ENCODE data around the gene DLGAP1. TPM values are rescaled to one million over a fixed set of nuclear protein-coding genes. Genes with fewer than 3 reads are reported as not detected.

The DLGAP1 gene
- total and polyA plus RNA-seq, 5 donors: 0.11 to 0.31 (median 0.20) TPM; not detected in 1

GRCh38 chr18:3468066-3468705, 986.9 kb downstream of the DLGAP1 start:
- DNase-seq (no peak), ATAC-seq (no peak)
- no peak overlapping the region for H3K27ac ChIP-seq (ENCODE audit: low read length)
- H3K27me3 ChIP-seq (ENCODE audit: control insufficient read depth, insufficient read depth): no peaks in the 10 kb centered on the region
- H3K4me1 ChIP-seq (ENCODE audit: control insufficient read depth, insufficient read depth, low read length): peaks cover 1% of the 10 kb centered on the region
- 97% methylated on average over 9 of the region's 9 CpGs for WGBS
- H3K4me3 ChIP-seq (ENCODE audit: low read length): no peak overlapping the region
- H3K9me3 ChIP-seq (ENCODE audit: control insufficient read depth, low read length): no peaks in the 10 kb centered on the region
- intact Hi-C loops (cut with DNase I): no loop called here

DNA sequence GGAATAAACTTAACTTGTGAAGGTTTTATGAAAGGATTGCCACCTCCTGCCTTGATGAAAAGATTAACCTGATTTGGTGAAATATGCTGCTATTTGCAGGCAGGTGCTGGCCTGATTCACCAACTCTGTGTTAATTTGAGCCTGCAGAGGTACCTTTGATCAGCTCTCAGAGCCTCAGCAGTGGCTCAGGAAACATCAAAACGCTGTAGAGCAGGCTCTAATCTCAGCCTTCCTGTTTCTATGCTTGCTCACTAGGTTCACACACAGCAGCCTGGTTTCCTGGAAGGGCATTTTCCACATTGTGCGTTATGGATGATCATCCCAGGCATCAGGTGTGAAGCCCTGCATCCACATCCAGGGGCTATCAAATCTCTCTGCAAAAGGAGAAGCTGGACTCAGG, 988.2 kb downstream of the DLGAP1 start:
- DNase-seq (no peak), ATAC-seq (no peak)
- Histone ChIP-seq H3K9me3 (ENCODE audit: control insufficient read depth, low read length) (no peaks in the 10 kb centered on the region), H3K4me3 (ENCODE audit: low read length) (no peak overlapping the region), H3K27me3 (ENCODE audit: control insufficient read depth, insufficient read depth) (no peaks in the 10 kb centered on the region), H3K4me1 (ENCODE audit: control insufficient read depth, insufficient read depth, low read length) (peaks cover 1% of the 10 kb centered on the region), H3K27ac (ENCODE audit: low read length) (no peak overlapping the region)
- WGBS: 31% methylated on average over 2 of the region's 2 CpGs
- intact Hi-C loops (cut with DNase I): no loop called here

- no peak overlapping the region for H3K27ac ChIP-seq (ENCODE audit: low read length)
These were observed 989.1 kb downstream of the DLGAP1 start for GRCh38 chr18:3466045-3466444.

GRCh38 chr18:3463051-3463450, 992.1 kb downstream of the DLGAP1 start:
- no peaks in the 10 kb centered on the region for H3K27me3 ChIP-seq (ENCODE audit: control insufficient read depth, insufficient read depth)
- 64% methylated on average over 2 of the region's 2 CpGs for WGBS
- ATAC-seq (no peak), DNase-seq (no peak)
- H3K9me3 ChIP-seq (ENCODE audit: control insufficient read depth, low read length): no peaks in the 10 kb centered on the region
- peaks cover 1% of the 10 kb centered on the region for H3K4me1 ChIP-seq (ENCODE audit: control insufficient read depth, insufficient read depth, low read length)
- H3K27ac ChIP-seq (ENCODE audit: low read length): no peak overlapping the region
- intact Hi-C loops (cut with DNase I): no loop called here
- no peak overlapping the region for H3K4me3 ChIP-seq (ENCODE audit: low read length)

More at GRCh38 chr18:3466045-3466444, 989.1 kb downstream of the DLGAP1 start:
- ATAC-seq (peak in 1 of 2 donors; percentile 59), DNase-seq (no peak)
- intact Hi-C loops (cut with DNase I): no loop called here
- Histone ChIP-seq H3K4me1 (ENCODE audit: control insufficient read depth, insufficient read depth, low read length) (peaks cover 1% of the 10 kb centered on the region), H3K4me3 (ENCODE audit: low read length) (no peak overlapping the region), H3K9me3 (ENCODE audit: control insufficient read depth, low read length) (no peaks in the 10 kb centered on the region), H3K27me3 (ENCODE audit: control insufficient read depth, insufficient read depth) (no peaks in the 10 kb centered on the region)
- WGBS: 56% methylated on average over 5 of the region's 5 CpGs

DNA sequence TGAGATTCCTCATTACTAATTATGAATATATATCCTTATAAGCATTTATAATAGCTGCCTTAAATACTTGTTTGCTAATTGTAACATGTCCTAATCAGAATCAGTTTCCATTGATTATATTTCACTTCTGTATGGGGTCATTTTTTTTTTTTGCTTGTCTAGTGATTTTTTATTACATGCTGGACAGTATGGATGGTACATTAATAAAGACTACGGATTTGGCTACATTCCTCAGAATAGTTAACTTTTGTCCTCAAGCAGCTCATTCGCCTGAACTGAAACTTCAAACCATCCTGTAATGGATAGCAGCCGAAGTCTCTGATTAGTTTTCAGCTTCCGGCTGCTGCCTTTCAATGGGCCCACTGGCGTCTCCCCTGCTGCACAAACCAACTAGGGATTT, 993.4 kb downstream of the DLGAP1 start:
- WGBS: 97% methylated on average over 5 of the region's 5 CpGs
- Histone ChIP-seq H3K4me3 (ENCODE audit: low read length) (no peak overlapping the region), H3K27me3 (ENCODE audit: control insufficient read depth, insufficient read depth) (no peaks in the 10 kb centered on the region), H3K27ac (ENCODE audit: low read length) (no peak overlapping the region), H3K4me1 (ENCODE audit: control insufficient read depth, insufficient read depth, low read length) (peaks cover 4% of the 10 kb centered on the region), H3K9me3 (ENCODE audit: control insufficient read depth, low read length) (no peaks in the 10 kb centered on the region)
- DNase-seq (no peak), ATAC-seq (no peak)
- intact Hi-C loops (cut with DNase I): no loop called here

- no peaks in the 10 kb centered on the region for H3K27me3 ChIP-seq (ENCODE audit: control insufficient read depth, insufficient read depth)
- no peak overlapping the region for H3K4me3 ChIP-seq (ENCODE audit: low read length)
- no peaks in the 10 kb centered on the region for H3K9me3 ChIP-seq (ENCODE audit: control insufficient read depth, low read length)
- intact Hi-C loops (cut with DNase I): no loop called here
- H3K27ac ChIP-seq (ENCODE audit: low read length): no peak overlapping the region
- ATAC-seq (no peak), DNase-seq (no peak)
- H3K4me1 ChIP-seq (ENCODE audit: control insufficient read depth, insufficient read depth, low read length): peaks cover 4% of the 10 kb centered on the region
- whole genome bisulfite sequencing: 97% methylated on average over 4 of the region's 4 CpGs
These were observed 994.2 kb downstream of the DLGAP1 start for GRCh38 chr18:3460823-3461398.

- WGBS: 94% methylated on average over 5 of the region's 5 CpGs
- intact Hi-C loops (cut with DNase I): loop anchor here (5.0 to 10.0 kb wide), 4 partner anchors 128 to 206 kb away; no protein-coding TSS in a partner anchor
- DNase-seq (no peak), ATAC-seq (no peak)
- Histone ChIP-seq H3K27ac (ENCODE audit: low read length) (no peak overlapping the region), H3K9me3 (ENCODE audit: control insufficient read depth, low read length) (no peaks in the 10 kb centered on the region), H3K27me3 (ENCODE audit: control insufficient read depth, insufficient read depth) (no peaks in the 10 kb centered on the region), H3K4me3 (ENCODE audit: low read length) (no peak overlapping the region), H3K4me1 (ENCODE audit: control insufficient read depth, insufficient read depth, low read length) (peaks cover 3% of the 10 kb centered on the region)
These were observed 995.9 kb downstream of the DLGAP1 start for GRCh38 chr18:3458952-3459853.

DNA sequence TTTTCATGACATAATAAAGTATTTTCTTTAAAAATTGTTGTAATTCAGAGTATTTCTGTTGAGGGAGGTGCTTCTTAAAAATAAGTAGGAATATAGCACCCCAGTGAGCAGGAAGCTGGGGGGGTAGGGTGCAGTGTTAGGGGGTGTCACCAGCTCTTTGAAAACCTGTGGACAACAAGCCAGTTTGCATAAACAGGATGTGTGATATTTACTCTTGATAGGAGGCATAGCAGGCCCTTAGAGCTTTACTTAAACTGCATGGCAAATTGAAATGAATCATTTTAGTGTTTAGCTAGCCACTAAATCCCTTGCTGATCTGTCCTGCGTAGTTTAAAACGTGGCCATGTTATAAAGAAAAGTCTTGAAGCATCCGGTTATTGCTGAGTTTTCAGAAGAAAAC, 996.7 kb downstream of the DLGAP1 start:
- Histone ChIP-seq H3K27me3 (ENCODE audit: control insufficient read depth, insufficient read depth) (no peaks in the 10 kb centered on the region), H3K27ac (ENCODE audit: low read length) (no peak overlapping the region), H3K4me1 (ENCODE audit: control insufficient read depth, insufficient read depth, low read length) (peaks cover 3% of the 10 kb centered on the region), H3K4me3 (ENCODE audit: low read length) (no peak overlapping the region), H3K9me3 (ENCODE audit: control insufficient read depth, low read length) (no peaks in the 10 kb centered on the region)
- 76% methylated on average over 3 of the region's 3 CpGs for WGBS
- ATAC-seq: no peak
- no peak for DNase-seq
- intact Hi-C loops (cut with DNase I): loop anchor here (5.0 to 10.0 kb wide), 4 partner anchors 129 to 206 kb away; no protein-coding TSS in a partner anchor

- Histone ChIP-seq H3K9me3 (ENCODE audit: control insufficient read depth, low read length) (no peaks in the 10 kb centered on the region), H3K27ac (ENCODE audit: low read length) (no peak overlapping the region), H3K4me1 (ENCODE audit: control insufficient read depth, insufficient read depth, low read length) (peaks cover 6% of the 10 kb centered on the region), H3K27me3 (ENCODE audit: control insufficient read depth, insufficient read depth) (no peaks in the 10 kb centered on the region), H3K4me3 (ENCODE audit: low read length) (no peak overlapping the region)
- intact Hi-C loops (cut with DNase I): loop anchor here (5.0 to 10.0 kb wide), 4 partner anchors 130 to 208 kb away; no protein-coding TSS in a partner anchor
- 64% methylated on average over 15 of the region's 15 CpGs for WGBS
- DNase-seq: no peak
- no peak for ATAC-seq
These were observed 997.8 kb downstream of the DLGAP1 start for GRCh38 chr18:3457261-3457724.

GRCh38 chr18:3456686-3457069, 998.4 kb downstream of the DLGAP1 start:
- H3K4me1 ChIP-seq (ENCODE audit: control insufficient read depth, insufficient read depth, low read length): peaks cover 6% of the 10 kb centered on the region
- intact Hi-C loops (cut with DNase I): loop anchor here (5.0 to 10.0 kb wide), 4 partner anchors 131 to 208 kb away; no protein-coding TSS in a partner anchor
- H3K27me3 ChIP-seq (ENCODE audit: control insufficient read depth, insufficient read depth): no peaks in the 10 kb centered on the region
- H3K9me3 ChIP-seq (ENCODE audit: control insufficient read depth, low read length): no peaks in the 10 kb centered on the region
- no peak overlapping the region for H3K4me3 ChIP-seq (ENCODE audit: low read length)
- no peak for ATAC-seq
- WGBS: 62% methylated on average over 1 of the region's 1 CpG
- DNase-seq: no peak
- no peak overlapping the region for H3K27ac ChIP-seq (ENCODE audit: low read length)
